ENCODE results near the gene F13B.

The F13B gene

GRCh38 chr1:197083474-197083873, 16.4 kb upstream of the F13B start:
- no peaks in the 10 kb centered on the region for H3K4me1 ChIP-seq (ENCODE audit: control insufficient read depth, insufficient read depth, low read length)
- no peaks in the 10 kb centered on the region for H3K36me3 ChIP-seq (ENCODE audit: control insufficient read depth, insufficient read depth, low read length, severe bottlenecking)
- H3K9ac ChIP-seq (ENCODE audit: low read length), result no peak overlapping the region
- H3K4me3 ChIP-seq (ENCODE audit: low read length), result no peak overlapping the region
- no peaks in the 10 kb centered on the region for H3K27me3 ChIP-seq (replicated peaks; ENCODE audit: control insufficient read depth, insufficient read depth, low read length)
- peaks cover 5% of the 10 kb centered on the region for H3K9me3 ChIP-seq (ENCODE audit: control insufficient read depth, low read length)
- DNase-seq (ENCODE audit: low read depth), result no peak

- no peak for DNase-seq (ENCODE audit: low read depth)
- Histone ChIP-seq H3K9me3 (ENCODE audit: control insufficient read depth, low read length) (peaks cover 5% of the 10 kb centered on the region), H3K4me1 (ENCODE audit: control insufficient read depth, insufficient read depth, low read length) (no peaks in the 10 kb centered on the region), H3K27me3 (replicated peaks; ENCODE audit: control insufficient read depth, insufficient read depth, low read length) (no peaks in the 10 kb centered on the region), H3K4me3 (ENCODE audit: low read length) (no peak overlapping the region), H3K9ac (ENCODE audit: low read length) (no peak overlapping the region), H3K36me3 (ENCODE audit: control insufficient read depth, insufficient read depth, low read length, severe bottlenecking) (no peaks in the 10 kb centered on the region)
Measured at GRCh38 chr1:197081117-197081753, 14.2 kb upstream of the F13B start.

- H3K9ac ChIP-seq (ENCODE audit: low read length), result no peak overlapping the region
- H3K4me1 ChIP-seq (ENCODE audit: control insufficient read depth, insufficient read depth, low read length), result no peaks in the 10 kb centered on the region
- H3K9me3 ChIP-seq (ENCODE audit: control insufficient read depth, low read length), result peaks cover 5% of the 10 kb centered on the region
- no peak overlapping the region for H3K4me3 ChIP-seq (ENCODE audit: low read length)
- DNase-seq (ENCODE audit: low read depth), result no peak
- no peaks in the 10 kb centered on the region for H3K27me3 ChIP-seq (replicated peaks; ENCODE audit: control insufficient read depth, insufficient read depth, low read length)
- H3K36me3 ChIP-seq (ENCODE audit: control insufficient read depth, insufficient read depth, low read length, severe bottlenecking), result no peaks in the 10 kb centered on the region
Measured at GRCh38 chr1:197080323-197080722, 13.3 kb upstream of the F13B start.

GRCh38 chr1:197076585-197076984, 9.5 kb upstream of the F13B start:
- DNase-seq (ENCODE audit: low read depth), result no peak
- Histone ChIP-seq H3K9ac (ENCODE audit: low read length) (no peak overlapping the region), H3K4me3 (ENCODE audit: low read length) (no peak overlapping the region), H3K9me3 (ENCODE audit: control insufficient read depth, low read length) (peaks cover 5% of the 10 kb centered on the region), H3K4me1 (ENCODE audit: control insufficient read depth, insufficient read depth, low read length) (no peaks in the 10 kb centered on the region), H3K27me3 (replicated peaks; ENCODE audit: control insufficient read depth, insufficient read depth, low read length) (no peaks in the 10 kb centered on the region), H3K36me3 (ENCODE audit: control insufficient read depth, insufficient read depth, low read length, severe bottlenecking) (no peaks in the 10 kb centered on the region)

- no peaks in the 10 kb centered on the region for H3K36me3 ChIP-seq (ENCODE audit: control insufficient read depth, insufficient read depth, low read length, severe bottlenecking)
- no peak overlapping the region for H3K4me3 ChIP-seq (ENCODE audit: low read length)
- H3K9me3 ChIP-seq (ENCODE audit: control insufficient read depth, low read length), result no peaks in the 10 kb centered on the region
- H3K9ac ChIP-seq (ENCODE audit: low read length), result no peak overlapping the region
- H3K27me3 ChIP-seq (replicated peaks; ENCODE audit: control insufficient read depth, insufficient read depth, low read length), result no peaks in the 10 kb centered on the region
- no peak for DNase-seq (ENCODE audit: low read depth)
- no peaks in the 10 kb centered on the region for H3K4me1 ChIP-seq (ENCODE audit: control insufficient read depth, insufficient read depth, low read length)
Measured at GRCh38 chr1:197073978-197074377, 6.9 kb upstream of the F13B start.

- H3K36me3 ChIP-seq (ENCODE audit: control insufficient read depth, insufficient read depth, low read length, severe bottlenecking), result no peaks in the 10 kb centered on the region
- no peaks in the 10 kb centered on the region for H3K27me3 ChIP-seq (replicated peaks; ENCODE audit: control insufficient read depth, insufficient read depth, low read length)
- no peak for DNase-seq (ENCODE audit: low read depth)
- peaks cover 16% of the 10 kb centered on the region for H3K4me1 ChIP-seq (ENCODE audit: control insufficient read depth, insufficient read depth, low read length)
- no peak overlapping the region for H3K9ac ChIP-seq (ENCODE audit: low read length)
- no peak overlapping the region for H3K4me3 ChIP-seq (ENCODE audit: low read length)
- H3K9me3 ChIP-seq (ENCODE audit: control insufficient read depth, low read length), result no peaks in the 10 kb centered on the region
Measured at GRCh38 chr1:197067457-197067818, 378 bp upstream of the F13B start.

- H3K9me3 ChIP-seq (ENCODE audit: control insufficient read depth, low read length), result no peaks in the 10 kb centered on the region
- H3K36me3 ChIP-seq (ENCODE audit: control insufficient read depth, insufficient read depth, low read length, severe bottlenecking), result no peaks in the 10 kb centered on the region
- H3K4me1 ChIP-seq (ENCODE audit: control insufficient read depth, insufficient read depth, low read length), result peaks cover 16% of the 10 kb centered on the region
- no peak overlapping the region for H3K9ac ChIP-seq (ENCODE audit: low read length)
- no peak overlapping the region for H3K4me3 ChIP-seq (ENCODE audit: low read length)
- no peak for DNase-seq (ENCODE audit: low read depth)
- H3K27me3 ChIP-seq (replicated peaks; ENCODE audit: control insufficient read depth, insufficient read depth, low read length), result no peaks in the 10 kb centered on the region
Measured at GRCh38 chr1:197066277-197066676, 783 bp downstream of the F13B start.

- peaks cover 16% of the 10 kb centered on the region for H3K4me1 ChIP-seq (ENCODE audit: control insufficient read depth, insufficient read depth, low read length)
- peak; percentile 84 for DNase-seq (ENCODE audit: low read depth)
- H3K36me3 ChIP-seq (ENCODE audit: control insufficient read depth, insufficient read depth, low read length, severe bottlenecking), result no peaks in the 10 kb centered on the region
- no peaks in the 10 kb centered on the region for H3K27me3 ChIP-seq (replicated peaks; ENCODE audit: control insufficient read depth, insufficient read depth, low read length)
- H3K9ac ChIP-seq (ENCODE audit: low read length), result no peak overlapping the region
- no peak overlapping the region for H3K4me3 ChIP-seq (ENCODE audit: low read length)
- H3K9me3 ChIP-seq (ENCODE audit: control insufficient read depth, low read length), result no peaks in the 10 kb centered on the region
Measured at GRCh38 chr1:197065559-197065958, 1.5 kb downstream of the F13B start.

- no peak for DNase-seq (ENCODE audit: low read depth)
- Histone ChIP-seq H3K36me3 (ENCODE audit: control insufficient read depth, insufficient read depth, low read length, severe bottlenecking) (no peaks in the 10 kb centered on the region), H3K9ac (ENCODE audit: low read length) (no peak overlapping the region), H3K27me3 (replicated peaks; ENCODE audit: control insufficient read depth, insufficient read depth, low read length) (no peaks in the 10 kb centered on the region), H3K4me3 (ENCODE audit: low read length) (no peak overlapping the region), H3K9me3 (ENCODE audit: control insufficient read depth, low read length) (no peaks in the 10 kb centered on the region), H3K4me1 (ENCODE audit: control insufficient read depth, insufficient read depth, low read length) (peaks cover 16% of the 10 kb centered on the region)
Measured at GRCh38 chr1:197063212-197063611, 3.8 kb downstream of the F13B start.

- Histone ChIP-seq H3K27me3 (replicated peaks; ENCODE audit: control insufficient read depth, insufficient read depth, low read length) (no peaks in the 10 kb centered on the region), H3K9me3 (ENCODE audit: control insufficient read depth, low read length) (no peaks in the 10 kb centered on the region), H3K36me3 (ENCODE audit: control insufficient read depth, insufficient read depth, low read length, severe bottlenecking) (no peaks in the 10 kb centered on the region), H3K9ac (ENCODE audit: low read length) (no peak overlapping the region), H3K4me3 (ENCODE audit: low read length) (no peak overlapping the region), H3K4me1 (ENCODE audit: control insufficient read depth, insufficient read depth, low read length) (peaks cover 16% of the 10 kb centered on the region)
- DNase-seq (ENCODE audit: low read depth), result no peak
Measured at GRCh38 chr1:197062692-197063091, 4.4 kb downstream of the F13B start.

GRCh38 chr1:197049100-197049499, 18.0 kb downstream of the F13B start:
- DNase-seq (ENCODE audit: low read depth), result no peak
- Histone ChIP-seq H3K9ac (ENCODE audit: low read length) (no peak overlapping the region), H3K36me3 (ENCODE audit: control insufficient read depth, insufficient read depth, low read length, severe bottlenecking) (no peaks in the 10 kb centered on the region), H3K27me3 (replicated peaks; ENCODE audit: control insufficient read depth, insufficient read depth, low read length) (no peaks in the 10 kb centered on the region), H3K4me3 (ENCODE audit: low read length) (no peak overlapping the region), H3K9me3 (ENCODE audit: control insufficient read depth, low read length) (peaks cover 3% of the 10 kb centered on the region), H3K4me1 (ENCODE audit: control insufficient read depth, insufficient read depth, low read length) (no peaks in the 10 kb centered on the region)

GRCh38 chr1:197042676-197043341, 24.3 kb downstream of the F13B start:
- H3K27me3 ChIP-seq (replicated peaks; ENCODE audit: control insufficient read depth, insufficient read depth, low read length), result no peaks in the 10 kb centered on the region
- no peaks in the 10 kb centered on the region for H3K9me3 ChIP-seq (ENCODE audit: control insufficient read depth, low read length)
- H3K9ac ChIP-seq (ENCODE audit: low read length), result no peak overlapping the region
- no peak for DNase-seq (ENCODE audit: low read depth)
- H3K4me3 ChIP-seq (ENCODE audit: low read length), result no peak overlapping the region
- no peaks in the 10 kb centered on the region for H3K4me1 ChIP-seq (ENCODE audit: control insufficient read depth, insufficient read depth, low read length)
- no peaks in the 10 kb centered on the region for H3K36me3 ChIP-seq (ENCODE audit: control insufficient read depth, insufficient read depth, low read length, severe bottlenecking)
